ENCODE data around the gene POLE4.

Gene POLE4

DNA sequence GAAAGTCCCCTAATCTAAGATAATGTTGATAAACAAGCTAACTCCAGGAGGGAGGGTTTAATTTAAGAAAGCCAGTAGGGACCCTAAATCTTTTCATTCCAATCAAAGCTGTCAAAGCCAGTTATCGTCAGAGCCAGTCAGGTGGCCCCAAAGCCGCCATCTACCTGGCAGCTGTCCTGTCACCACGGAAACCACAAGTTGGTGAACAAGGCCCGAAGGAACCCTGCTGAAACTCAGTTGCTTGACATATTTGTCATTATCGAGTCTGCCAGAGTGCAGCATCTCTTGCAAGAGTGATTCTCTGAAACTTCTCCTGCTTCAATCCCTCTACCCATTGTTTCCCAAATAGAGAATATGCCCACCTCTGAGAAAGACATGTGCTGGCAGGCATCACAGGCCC lies 30.8 kb upstream of the POLE4 start:
- TF ChIP-seq, protein P1, sequence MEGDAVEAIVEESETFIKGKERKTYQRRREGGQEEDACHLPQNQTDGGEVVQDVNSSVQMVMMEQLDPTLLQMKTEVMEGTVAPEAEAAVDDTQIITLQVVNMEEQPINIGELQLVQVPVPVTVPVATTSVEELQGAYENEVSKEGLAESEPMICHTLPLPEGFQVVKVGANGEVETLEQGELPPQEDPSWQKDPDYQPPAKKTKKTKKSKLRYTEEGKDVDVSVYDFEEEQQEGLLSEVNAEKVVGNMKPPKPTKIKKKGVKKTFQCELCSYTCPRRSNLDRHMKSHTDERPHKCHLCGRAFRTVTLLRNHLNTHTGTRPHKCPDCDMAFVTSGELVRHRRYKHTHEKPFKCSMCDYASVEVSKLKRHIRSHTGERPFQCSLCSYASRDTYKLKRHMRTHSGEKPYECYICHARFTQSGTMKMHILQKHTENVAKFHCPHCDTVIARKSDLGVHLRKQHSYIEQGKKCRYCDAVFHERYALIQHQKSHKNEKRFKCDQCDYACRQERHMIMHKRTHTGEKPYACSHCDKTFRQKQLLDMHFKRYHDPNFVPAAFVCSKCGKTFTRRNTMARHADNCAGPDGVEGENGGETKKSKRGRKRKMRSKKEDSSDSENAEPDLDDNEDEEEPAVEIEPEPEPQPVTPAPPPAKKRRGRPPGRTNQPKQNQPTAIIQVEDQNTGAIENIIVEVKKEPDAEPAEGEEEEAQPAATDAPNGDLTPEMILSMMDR (IDR thresholded peaks at IDR 0.05; ENCODE audit: low read depth, low read length, missing control alignments), result no peak
- no peak overlapping the region for H3K4me3 ChIP-seq (ENCODE audit: low read depth, low read length)
- DNase-seq (ENCODE audit: low read depth), result no peak

DNA sequence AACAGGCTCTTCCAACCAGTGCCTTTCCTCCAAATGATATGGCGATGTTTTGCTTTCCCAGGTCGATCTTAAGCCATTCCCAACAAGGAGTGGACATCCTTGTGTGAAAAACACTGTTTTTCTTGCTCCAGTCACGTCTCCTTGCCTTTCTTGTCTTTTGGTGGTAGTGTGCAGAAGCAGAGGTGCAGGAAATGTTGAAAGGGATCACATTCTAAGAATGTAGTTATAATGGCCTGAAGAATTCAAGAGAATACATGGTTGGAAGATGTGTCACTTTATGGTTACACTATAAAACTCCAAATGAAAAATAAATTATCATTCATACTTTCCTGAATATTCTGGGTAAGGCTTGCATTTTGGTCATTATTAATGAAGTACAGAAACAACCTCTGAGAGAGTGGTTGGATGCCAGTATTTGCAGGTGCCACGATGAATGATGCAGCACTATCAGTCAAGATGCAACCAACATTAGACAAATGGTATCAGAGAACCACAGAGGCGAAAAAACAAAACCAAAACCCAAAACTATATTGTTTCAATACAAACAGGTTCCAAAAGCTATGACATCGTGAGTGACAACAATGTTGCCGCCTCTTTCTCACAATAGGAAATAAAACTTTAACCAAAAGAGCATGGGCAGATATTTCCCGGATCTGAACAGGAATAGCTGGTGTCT lies 27.5 kb upstream of the POLE4 start:
- DNase-seq (ENCODE audit: low read depth), result no peak
- no peak overlapping the region for H3K4me3 ChIP-seq (ENCODE audit: low read depth, low read length)
- TF ChIP-seq, protein P1 (IDR thresholded peaks at IDR 0.05; ENCODE audit: low read depth, low read length, missing control alignments), result no peak

DNA sequence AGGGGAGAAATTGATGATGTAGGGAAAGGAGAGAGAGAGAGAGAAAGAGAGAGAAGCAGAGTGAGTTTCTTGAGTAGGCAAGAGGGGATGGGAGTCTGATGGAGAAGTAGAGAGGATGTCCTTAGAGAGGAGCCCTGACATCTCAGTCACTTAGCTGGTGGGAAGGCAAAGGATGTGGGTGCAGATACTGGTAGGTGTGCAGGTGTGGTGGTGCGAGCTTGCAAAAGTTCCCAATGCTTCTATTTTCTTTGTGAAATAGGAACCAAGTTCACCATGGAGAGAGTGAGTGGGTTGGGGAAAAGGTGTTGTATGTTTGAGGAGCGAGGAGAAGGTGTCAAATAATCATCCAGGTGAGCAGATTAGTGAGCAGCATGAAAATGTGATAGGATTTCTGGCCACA lies 26.5 kb upstream of the POLE4 start:
- H3K4me3 ChIP-seq (ENCODE audit: low read depth, low read length), result no peak overlapping the region
- no peak for DNase-seq (ENCODE audit: low read depth)
- TF ChIP-seq, protein P1 (IDR thresholded peaks at IDR 0.05; ENCODE audit: low read depth, low read length, missing control alignments), result no peak

DNA sequence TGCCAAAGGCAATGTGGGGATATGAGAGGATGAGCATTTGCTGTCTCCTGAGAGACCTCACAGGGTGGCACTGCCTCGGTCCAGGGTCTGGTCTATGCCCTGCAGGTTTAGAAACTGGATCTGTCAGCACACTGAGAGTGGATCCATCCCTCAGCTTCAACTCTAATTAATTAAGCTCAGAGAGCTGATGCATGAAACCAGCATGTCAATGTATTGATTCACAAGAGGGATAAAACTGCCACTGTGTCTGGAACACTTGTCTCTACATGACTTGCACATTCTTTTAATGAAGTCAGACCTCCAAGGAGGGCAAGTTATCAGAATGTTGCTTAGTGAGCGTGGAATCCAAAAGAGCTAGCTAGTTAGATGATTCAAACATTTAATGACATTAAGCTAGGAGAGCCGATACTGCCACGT lies 22.5 kb upstream of the POLE4 start:
- no peak overlapping the region for H3K4me3 ChIP-seq (ENCODE audit: low read depth, low read length)
- TF ChIP-seq, protein P1 (IDR thresholded peaks at IDR 0.05; ENCODE audit: low read depth, low read length, missing control alignments), result no peak
- no peak for DNase-seq (ENCODE audit: low read depth)

DNA sequence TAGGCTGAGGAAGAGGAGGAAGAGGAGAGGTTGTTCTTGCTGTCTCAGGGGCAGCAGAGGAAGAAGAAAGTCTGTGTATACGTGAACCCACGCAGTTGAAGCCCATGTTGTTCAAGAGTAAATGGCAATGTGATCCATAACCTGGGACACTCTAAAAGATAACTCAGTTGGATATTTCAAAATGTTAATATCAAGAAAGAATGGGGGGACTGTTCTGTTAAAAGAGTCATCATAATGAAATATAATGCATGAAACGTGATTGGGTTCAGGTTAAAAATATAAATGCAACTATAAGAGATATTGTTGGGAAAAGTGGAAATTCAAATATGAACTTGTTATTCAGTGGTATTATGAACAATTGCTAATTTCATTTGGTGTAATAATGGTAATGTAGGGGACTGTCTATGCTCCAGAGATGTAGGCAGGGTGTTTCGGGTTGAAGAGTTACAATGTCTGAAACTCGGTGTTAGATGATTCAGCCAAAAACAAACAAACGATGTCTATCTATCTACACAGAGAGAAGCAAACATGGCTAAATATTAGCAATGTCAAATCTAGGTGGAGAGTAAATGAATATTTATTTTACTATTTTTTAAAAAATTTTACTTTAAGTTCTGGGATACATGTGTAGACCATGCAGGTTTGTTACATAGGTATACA lies 21.1 kb upstream of the POLE4 start:
- no peak overlapping the region for H3K4me3 ChIP-seq (ENCODE audit: low read depth, low read length)
- DNase-seq (ENCODE audit: low read depth), result no peak
- TF ChIP-seq, protein P1 (IDR thresholded peaks at IDR 0.05; ENCODE audit: low read depth, low read length, missing control alignments), result no peak

DNA sequence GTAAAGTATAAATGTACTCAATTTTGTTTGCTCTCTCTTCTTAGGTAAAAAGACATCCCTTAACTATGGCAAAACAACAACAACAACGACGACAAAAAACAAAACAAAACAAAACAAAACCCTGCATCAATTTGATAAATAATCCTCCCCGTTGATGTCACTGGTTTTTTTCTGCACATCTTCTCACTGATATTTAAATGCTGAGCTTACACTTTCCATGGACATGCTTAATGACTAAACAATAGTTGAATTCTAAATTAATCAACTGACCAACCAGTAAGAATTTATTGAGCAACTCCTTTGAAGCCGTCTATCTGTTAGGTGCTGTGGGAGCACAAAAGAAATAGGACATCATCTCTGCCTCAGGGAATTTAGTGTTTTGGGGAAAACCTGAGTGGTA lies 20.2 kb upstream of the POLE4 start:
- no peak for DNase-seq (ENCODE audit: low read depth)
- no peak overlapping the region for H3K4me3 ChIP-seq (ENCODE audit: low read depth, low read length)
- TF ChIP-seq, protein P1 (IDR thresholded peaks at IDR 0.05; ENCODE audit: low read depth, low read length, missing control alignments), result no peak

All from GM12864 (cell line).